ENCODE results near the gene ATP1B2.

GRCh38 chr17:7626956-7627249 lies 23.8 kb upstream of the ATP1B2 start:
- TF ChIP-seq EZH2 (IDR thresholded peaks at IDR 0.05; ENCODE audit: insufficient read depth, poor library complexity, severe bottlenecking) (no peak), EZH2phosphoT487 (IDR thresholded peaks at IDR 0.05; ENCODE audit: insufficient read depth, low read depth) (no peak)

Measured in GM23248 (cell line).